Central memory CD8-positive, alpha-beta T cell (primary cell): ENCODE data around the gene HIP1.
A peak's percentile ranks its signal among the peaks of the same experiment; 100 is the strongest.
"Not testable (repeated sequence)": the region's sequence is repeated elsewhere in the genome, so short reads cannot be mapped to it uniquely, and the experiment has no call there.

ENCODE experiments used
- ATAC-seq: fragments of 150-1000 bp; cut with Tn5 transposase; replicated peaks from 2 replicates; pipeline ENCODE4 v1.10.0; 2022; ENCODE audit warnings: mild to moderate bottlenecking, moderate FRiP score, moderate number of reproducible peaks; ENCODE audit not compliant: poor library complexity, severe bottlenecking; ENCODE audit errors: extremely low read depth
- DNase-seq, 2 donors: peaks; one replicate each; pipeline ENCODE4 v3.0.0; 2021; ENCODE audit warnings: low spot score in 2 of 2
- H3K27ac Mint-ChIP-seq: one replicate; pipeline ENCODE4 v1.8.0; 2022; ENCODE audit warnings: low read depth, mild to moderate bottlenecking, moderate library complexity, mixed read lengths
- H3K27me3 Mint-ChIP-seq: one replicate; pipeline ENCODE4 v1.8.0; 2022; ENCODE audit warnings: mixed read lengths
- H3K36me3 Mint-ChIP-seq: one replicate; pipeline ENCODE4 v1.8.0; 2022; ENCODE audit warnings: mild to moderate bottlenecking, moderate library complexity, mixed read lengths; ENCODE audit not compliant: insufficient read depth
- H3K4me1 Mint-ChIP-seq: one replicate; pipeline ENCODE4 v1.8.0; 2022; ENCODE audit warnings: mixed read lengths
- H3K4me3 Mint-ChIP-seq: one replicate; pipeline ENCODE4 v1.8.0; 2022; ENCODE audit warnings: mild to moderate bottlenecking, moderate library complexity, mixed read lengths
- H3K9me3 Mint-ChIP-seq: one replicate; pipeline ENCODE4 v1.8.0; 2022; ENCODE audit warnings: mixed read lengths

The HIP1 gene

DNA sequence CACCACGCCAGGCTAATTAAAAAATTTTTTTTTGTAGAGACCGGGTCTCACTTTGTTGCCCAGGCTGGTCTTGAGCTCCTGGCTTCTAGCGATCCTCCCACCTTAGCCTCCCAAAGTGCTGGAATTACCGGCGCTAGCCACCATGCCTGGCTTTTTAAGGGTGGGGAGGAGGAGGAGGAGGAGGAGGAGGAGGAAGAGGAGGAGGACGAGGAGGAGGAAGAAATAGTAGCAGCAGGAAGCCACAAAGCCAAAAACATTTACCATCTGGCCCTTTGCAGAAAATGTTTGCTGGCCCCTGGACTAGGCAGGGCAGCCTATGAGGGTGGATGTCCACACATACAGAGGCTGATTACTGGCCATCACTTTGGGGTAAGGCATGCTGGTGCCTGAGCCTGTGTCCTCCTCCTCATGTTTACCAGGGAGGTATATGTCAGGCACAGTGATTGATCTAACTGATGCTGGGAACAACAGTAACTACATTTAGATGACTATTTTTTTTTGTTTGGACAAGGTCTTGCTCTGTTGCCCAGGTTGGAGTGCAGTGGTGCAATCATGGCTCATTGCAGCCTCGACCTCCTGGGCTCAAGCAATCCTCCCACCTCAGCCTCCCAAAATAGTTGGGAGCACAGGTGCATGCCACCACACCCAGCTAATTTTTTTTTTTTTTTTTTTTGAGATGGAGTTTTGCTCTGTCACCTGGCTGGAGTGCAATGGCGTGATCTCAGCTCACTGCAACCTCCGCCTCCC is 122.1 kb downstream of the HIP1 start:
- H3K4me1 Mint-ChIP-seq: peaks cover 25% of the 10 kb centered on the region
- no peaks in the 10 kb centered on the region for H3K9me3 Mint-ChIP-seq
- peaks cover 2% of the 10 kb centered on the region for H3K36me3 Mint-ChIP-seq
- no peak overlapping the region for H3K4me3 Mint-ChIP-seq
- ATAC-seq: no peak
- no peaks in the 10 kb centered on the region for H3K27me3 Mint-ChIP-seq
- peak overlapping the region; percentile 36 for H3K27ac Mint-ChIP-seq
- no peak for DNase-seq

DNA sequence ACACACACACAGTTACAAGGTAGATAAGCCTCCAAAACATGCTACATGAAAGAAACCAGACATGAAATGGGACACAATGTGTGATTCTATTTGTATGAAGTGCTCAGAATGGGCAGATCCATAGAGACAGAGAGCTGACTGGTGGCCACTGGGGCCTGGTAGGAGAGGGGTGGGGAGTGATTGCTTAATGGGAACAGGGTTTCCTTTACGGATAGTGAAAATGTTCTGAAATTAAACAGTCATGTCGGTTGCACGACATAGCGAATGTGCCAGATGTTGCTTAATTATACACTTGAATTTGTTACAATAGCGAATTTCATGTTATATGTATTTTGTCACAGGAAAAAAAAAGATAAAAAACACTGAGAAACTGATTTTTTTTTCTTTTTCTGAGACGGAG is 124.3 kb downstream of the HIP1 start:
- ATAC-seq: no peak
- peaks cover 20% of the 10 kb centered on the region for H3K4me1 Mint-ChIP-seq
- no peak overlapping the region for H3K27ac Mint-ChIP-seq
- H3K9me3 Mint-ChIP-seq: no peaks in the 10 kb centered on the region
- no peaks in the 10 kb centered on the region for H3K27me3 Mint-ChIP-seq
- no peak for DNase-seq
- H3K4me3 Mint-ChIP-seq: no peak overlapping the region
- peaks cover 2% of the 10 kb centered on the region for H3K36me3 Mint-ChIP-seq

DNA sequence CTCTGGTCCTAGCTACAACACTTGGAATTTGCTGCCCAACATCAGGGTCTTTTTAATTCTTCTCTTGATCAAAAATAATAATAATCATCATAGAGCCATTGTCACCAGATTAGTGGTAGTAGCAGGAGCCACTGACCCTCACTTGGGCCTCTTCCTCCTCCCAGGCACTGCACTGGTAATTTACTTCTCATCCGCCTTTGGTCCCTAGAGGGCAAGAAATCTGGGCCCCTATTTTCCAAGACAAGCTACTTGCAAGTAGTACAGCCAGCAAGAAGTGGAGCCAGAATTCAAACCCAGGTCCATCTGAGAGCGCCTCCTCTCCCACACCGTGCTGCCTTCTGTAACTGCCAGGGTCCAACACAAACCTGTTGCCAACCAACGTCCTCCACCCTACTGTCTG is 125.4 kb downstream of the HIP1 start:
- Mint-ChIP-seq H3K9me3 (no peaks in the 10 kb centered on the region), H3K4me1 (peaks cover 11% of the 10 kb centered on the region), H3K27ac (no peak overlapping the region), H3K36me3 (peaks cover 3% of the 10 kb centered on the region), H3K27me3 (no peaks in the 10 kb centered on the region), H3K4me3 (no peak overlapping the region)
- ATAC-seq: no peak
- DNase-seq: no peak

DNA sequence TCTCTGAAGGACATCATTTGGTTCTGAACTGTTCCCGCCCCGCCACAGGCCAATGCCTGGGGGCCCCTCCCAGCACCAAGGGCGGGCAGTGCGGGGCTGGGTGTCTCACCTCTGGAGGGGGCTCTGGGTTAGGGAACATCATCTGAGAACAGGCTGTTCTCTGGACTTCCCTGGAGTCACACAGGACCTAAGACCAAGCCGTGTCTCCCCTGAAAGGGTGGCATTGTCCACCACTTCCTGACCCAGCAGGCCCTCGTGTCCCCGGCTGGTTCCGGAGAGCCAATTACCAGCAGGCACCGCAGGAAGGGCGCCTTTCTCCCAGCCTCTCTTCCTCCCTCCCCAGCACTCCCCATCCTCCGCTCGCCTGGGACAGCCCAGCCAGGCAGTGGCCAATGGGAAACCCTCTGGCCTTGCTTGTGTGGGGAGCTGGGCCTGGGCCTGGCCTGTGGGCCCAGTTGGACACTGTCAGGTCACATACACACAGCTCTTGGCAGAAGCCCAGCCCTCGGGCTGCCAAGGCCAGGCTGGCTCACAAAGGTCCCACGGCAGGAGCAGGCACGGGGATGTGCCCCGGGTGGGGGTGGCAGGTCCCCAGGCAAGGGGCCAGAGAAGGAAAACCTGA is 127.1 kb downstream of the HIP1 start:
- Mint-ChIP-seq H3K4me1 (no peaks in the 10 kb centered on the region), H3K4me3 (no peak overlapping the region), H3K27ac (no peak overlapping the region), H3K27me3 (no peaks in the 10 kb centered on the region), H3K36me3 (peaks cover 3% of the 10 kb centered on the region), H3K9me3 (no peaks in the 10 kb centered on the region)
- DNase-seq (no peak), ATAC-seq (no peak)

DNA sequence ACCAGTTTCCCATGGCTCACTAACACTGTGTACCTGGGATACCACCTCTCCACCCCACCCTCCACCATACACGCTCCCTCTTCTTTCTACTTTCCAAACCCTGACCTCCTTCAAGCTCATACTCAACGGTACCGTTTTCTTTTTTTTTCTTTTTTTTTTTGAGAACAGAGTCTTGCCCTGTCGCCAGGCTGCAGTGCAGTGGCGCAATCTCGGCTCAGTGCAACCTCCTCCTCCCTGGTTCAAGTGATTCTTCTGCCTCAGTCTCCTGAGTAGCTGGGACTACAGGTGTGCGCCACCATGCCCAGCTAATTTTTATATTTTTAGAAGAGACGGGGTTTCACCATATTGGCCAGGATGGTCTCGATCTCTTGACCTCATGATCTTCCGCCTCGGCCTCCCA is 129.3 kb downstream of the HIP1 start:
- H3K27ac Mint-ChIP-seq: peak overlapping the region; percentile 51

DNA sequence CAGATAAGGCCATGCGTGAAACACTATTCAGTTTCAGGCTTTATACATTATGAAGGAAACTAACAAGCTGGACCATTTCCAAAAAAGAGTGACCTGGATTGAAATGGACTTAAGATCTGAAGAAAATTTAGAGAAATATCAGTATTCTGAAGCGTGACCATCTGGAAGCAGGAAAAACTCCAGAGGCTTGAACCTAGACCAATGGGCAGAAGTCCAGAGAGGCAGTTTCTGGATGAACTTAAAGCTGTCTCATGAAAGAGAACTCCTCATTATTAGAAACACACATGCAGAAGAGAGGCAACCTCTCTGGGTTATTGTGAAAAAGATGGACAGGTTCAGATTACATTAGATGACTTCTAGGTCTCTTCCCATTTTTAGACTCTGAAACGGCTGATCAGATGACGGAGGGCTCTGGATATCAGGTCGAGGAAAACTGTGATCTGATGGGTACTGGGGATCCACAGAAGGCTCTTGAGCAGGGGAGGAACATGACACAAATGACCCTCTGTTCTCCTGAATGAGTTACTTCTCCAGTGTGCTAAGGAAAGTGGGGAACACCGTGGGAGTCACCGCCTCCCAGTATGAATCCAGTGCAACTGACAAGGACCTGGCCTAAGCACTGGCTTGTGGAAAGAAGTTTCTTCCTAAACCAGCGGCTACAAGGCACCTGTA is 130.2 kb downstream of the HIP1 start:
- no peak for ATAC-seq
- Mint-ChIP-seq H3K4me3 (no peak overlapping the region), H3K27ac (no peak overlapping the region), H3K9me3 (no peaks in the 10 kb centered on the region), H3K4me1 (peaks cover 6% of the 10 kb centered on the region), H3K27me3 (no peaks in the 10 kb centered on the region), H3K36me3 (peaks cover 3% of the 10 kb centered on the region)
- DNase-seq: no peak

More for the DNA sequence above, 129.3 kb downstream of the HIP1 start:
- H3K9me3 Mint-ChIP-seq, DNase-seq, ATAC-seq, H3K27me3 Mint-ChIP-seq, H3K4me1 Mint-ChIP-seq, H3K4me3 Mint-ChIP-seq, H3K36me3 Mint-ChIP-seq: not testable (repeated sequence)

DNA sequence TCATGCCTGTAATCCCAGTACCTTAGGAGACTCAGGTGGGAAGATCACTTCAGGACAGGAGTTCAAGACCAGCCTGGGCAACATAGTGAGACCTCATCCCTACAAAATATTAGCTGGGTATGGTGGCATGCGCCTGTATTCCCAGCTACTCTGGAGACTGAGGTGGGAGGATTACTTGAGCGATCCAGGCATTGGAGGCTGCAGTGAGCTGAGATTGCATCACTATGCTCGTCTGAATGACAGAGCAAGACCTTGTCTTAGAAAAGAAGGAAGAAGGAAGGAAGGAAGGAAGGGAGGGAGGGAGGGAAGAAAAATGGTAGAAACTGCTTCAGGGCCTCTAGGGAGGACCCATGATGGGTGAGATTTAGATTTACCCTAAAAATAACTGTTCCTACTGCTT is 134.3 kb downstream of the HIP1 start:
- Mint-ChIP-seq H3K4me3 (no peak overlapping the region), H3K36me3 (peaks cover 4% of the 10 kb centered on the region), H3K27me3 (no peaks in the 10 kb centered on the region), H3K9me3 (no peaks in the 10 kb centered on the region), H3K4me1 (peaks cover 6% of the 10 kb centered on the region), H3K27ac (no peak overlapping the region)
- DNase-seq: no peak
- no peak for ATAC-seq

DNA sequence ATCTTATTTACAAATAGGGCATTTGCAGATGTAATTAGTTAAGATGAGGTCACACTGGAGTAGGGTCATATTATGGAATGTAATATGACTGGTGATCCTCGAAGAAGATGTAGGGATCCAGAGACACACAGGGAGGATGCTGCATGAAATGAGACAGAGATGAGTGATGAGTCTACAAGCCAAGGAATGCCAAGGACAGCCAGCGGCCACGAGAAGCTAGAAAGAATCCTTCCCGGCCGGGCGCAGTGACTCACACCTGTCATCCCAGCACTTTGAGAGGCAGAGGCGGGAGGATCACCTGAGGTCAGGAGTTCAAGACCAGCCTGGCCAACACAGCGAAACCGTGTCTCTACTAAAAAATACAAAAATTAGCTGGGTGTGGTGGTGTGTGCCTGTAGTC is 135.9 kb downstream of the HIP1 start:
- DNase-seq, H3K27me3 Mint-ChIP-seq, H3K4me3 Mint-ChIP-seq, H3K27ac Mint-ChIP-seq, ATAC-seq, H3K4me1 Mint-ChIP-seq, H3K36me3 Mint-ChIP-seq, H3K9me3 Mint-ChIP-seq: not testable (repeated sequence)

DNA sequence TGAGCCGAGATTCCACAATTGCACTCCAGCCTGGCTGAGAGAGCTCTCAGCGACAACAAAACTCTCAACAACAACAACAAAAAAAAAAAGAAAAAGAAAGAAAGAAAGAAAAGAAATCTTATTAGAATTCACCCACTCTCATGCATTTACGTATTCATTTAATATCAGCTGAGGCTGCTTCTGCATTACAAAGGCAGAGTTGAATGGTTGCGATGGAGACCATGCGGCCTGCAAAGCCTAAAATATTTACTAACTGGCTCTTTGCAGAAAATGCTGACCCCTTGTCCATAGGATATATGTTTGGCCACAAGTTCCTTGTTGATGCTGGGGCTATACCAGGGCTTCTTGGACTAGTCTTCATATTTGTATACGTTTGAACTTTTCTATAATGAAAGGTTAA is 137.2 kb downstream of the HIP1 start:
- DNase-seq (no peak), ATAC-seq (no peak)
- no peak overlapping the region for H3K4me3 Mint-ChIP-seq
- H3K9me3 Mint-ChIP-seq: no peaks in the 10 kb centered on the region
- H3K36me3 Mint-ChIP-seq: peaks cover 3% of the 10 kb centered on the region
- peaks cover 6% of the 10 kb centered on the region for H3K4me1 Mint-ChIP-seq
- no peaks in the 10 kb centered on the region for H3K27me3 Mint-ChIP-seq
- no peak overlapping the region for H3K27ac Mint-ChIP-seq

DNA sequence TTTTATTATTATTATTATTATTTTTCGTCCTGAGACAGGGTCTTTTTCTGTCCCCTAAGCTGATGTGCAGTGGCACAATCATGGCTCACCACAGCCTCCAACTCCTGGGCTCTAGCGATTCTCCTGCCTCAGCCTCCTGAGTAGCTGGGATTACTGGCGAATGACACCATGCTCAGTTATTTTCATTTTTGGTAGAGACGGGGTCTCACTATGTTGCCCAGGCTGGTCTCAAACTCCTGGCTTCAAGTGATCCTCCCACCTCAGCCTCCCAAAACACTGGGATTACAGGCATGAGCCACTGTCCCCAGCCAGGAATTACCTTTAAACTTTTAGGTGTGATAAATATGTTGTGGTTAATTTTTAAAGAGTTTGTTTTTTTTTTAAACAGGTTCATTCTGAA is 138.0 kb downstream of the HIP1 start:
- H3K4me3 Mint-ChIP-seq, H3K36me3 Mint-ChIP-seq, H3K4me1 Mint-ChIP-seq, H3K9me3 Mint-ChIP-seq, DNase-seq, ATAC-seq, H3K27me3 Mint-ChIP-seq, H3K27ac Mint-ChIP-seq: not testable (repeated sequence)

DNA sequence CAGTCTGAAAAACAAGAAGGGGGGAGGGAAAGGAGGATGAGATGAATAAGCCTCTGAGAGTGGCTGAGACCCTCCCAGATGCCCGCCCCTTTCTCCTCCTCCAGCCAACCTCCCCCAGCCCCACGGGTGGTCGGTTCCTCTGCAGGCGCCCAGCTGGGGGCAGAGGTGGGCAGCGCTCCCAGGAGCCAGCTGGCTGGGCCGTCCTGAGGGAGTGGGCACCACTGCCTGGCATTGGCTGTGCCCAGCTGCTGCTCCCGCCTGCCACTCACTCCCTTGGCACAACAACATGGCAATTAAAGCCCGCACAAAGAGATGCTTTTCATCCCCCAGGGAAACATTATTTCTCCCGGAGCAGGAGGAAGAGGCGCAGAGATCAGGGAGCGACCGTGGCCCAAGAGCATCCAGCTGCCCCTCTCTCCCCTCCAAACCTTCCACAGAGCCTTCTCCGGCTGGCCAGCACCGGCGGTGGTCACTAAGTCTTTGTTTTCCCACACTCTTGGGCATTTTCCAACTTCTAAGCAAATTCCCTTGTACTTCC is 139.4 kb downstream of the HIP1 start:
- DNase-seq (no peak), ATAC-seq (no peak)
- no peak overlapping the region for H3K4me3 Mint-ChIP-seq
- peaks cover 3% of the 10 kb centered on the region for H3K36me3 Mint-ChIP-seq
- H3K9me3 Mint-ChIP-seq: no peaks in the 10 kb centered on the region
- H3K4me1 Mint-ChIP-seq: no peaks in the 10 kb centered on the region
- no peak overlapping the region for H3K27ac Mint-ChIP-seq
- no peaks in the 10 kb centered on the region for H3K27me3 Mint-ChIP-seq

DNA sequence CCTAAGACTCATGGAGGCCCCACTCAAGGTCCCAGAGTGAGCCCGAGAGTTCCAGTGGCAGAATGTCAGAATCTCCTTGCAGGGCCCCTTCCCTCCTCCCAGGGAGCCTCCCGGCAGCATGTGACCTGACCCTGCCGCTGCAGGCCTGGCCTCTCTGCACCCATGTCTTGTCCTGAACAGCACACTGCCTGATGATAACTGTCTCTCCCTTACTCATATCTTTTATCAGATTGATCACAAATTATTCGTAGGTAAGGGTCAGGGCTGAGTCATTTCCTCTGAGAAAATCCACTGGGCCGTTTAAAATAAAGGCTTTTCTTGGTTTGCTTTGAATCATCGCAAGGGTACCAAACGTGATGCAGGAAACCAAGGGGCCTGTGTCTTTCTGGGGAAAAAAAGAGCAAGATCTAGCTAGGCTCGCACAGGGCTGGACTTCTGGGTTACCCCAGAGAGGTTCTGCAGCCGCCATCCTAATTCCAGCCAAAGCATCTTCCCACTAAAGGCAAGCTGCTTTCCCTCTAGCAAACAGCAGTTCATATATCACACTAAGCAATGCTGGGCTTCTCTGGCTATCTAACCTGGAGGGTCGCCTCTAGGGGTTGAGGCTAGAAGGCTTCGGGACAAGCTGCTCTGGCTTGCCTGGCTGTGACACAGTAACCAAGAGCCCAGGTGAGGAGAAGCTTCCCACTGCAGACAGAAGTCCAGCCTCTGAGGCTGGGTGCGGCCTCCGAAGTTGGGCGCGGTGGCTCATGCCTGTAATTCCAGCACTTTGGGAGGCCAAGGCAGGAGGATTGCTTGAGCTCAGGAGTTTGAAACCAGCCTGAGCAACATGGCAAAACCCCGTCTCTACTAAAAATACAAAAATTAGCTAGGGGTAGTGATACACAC is 141.8 kb downstream of the HIP1 start:
- Mint-ChIP-seq H3K27me3 (no peaks in the 10 kb centered on the region), H3K4me1 (no peaks in the 10 kb centered on the region), H3K4me3 (no peak overlapping the region), H3K36me3 (peaks cover 3% of the 10 kb centered on the region), H3K27ac (no peak overlapping the region), H3K9me3 (no peaks in the 10 kb centered on the region)
- DNase-seq (no peak), ATAC-seq (no peak)
